ENCODE results near the gene RBP5. TPM values are rescaled to one million over a fixed set of nuclear protein-coding genes. Genes with fewer than 3 reads are reported as not detected.

Gene RBP5
- total RNA-seq, 1 experiment from 2014 or later: 2.7 TPM

DNA sequence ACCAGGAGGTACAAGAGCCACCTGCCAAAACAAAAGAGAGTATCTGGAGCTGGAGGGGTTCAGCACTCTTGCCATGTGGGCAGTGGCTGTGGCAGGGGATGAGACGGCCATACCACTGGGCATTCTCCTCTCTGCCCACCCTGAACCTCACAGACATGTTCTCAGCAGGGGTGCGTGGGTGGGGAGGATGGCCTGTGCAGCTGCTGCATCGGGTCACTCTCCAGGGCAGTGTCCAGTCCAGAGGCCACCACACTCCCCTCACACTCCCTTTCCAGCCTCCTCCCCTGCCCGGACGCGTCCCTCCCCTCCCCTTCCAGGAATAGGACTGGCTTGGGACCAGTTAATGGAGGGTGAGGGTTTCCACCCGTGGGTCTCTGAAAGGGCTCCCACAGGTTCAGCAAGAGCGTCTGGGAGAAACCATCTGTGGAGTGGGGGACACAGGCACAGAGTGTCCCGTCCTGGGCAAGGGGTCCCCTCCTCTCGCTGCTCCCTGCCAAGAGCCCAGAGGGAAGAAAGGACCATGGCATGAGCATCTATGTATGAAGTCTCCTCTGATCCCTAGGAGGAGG, 36.9 kb downstream of the RBP5 start:
- no peak for DNase-seq
- Histone ChIP-seq H3K14ac (ENCODE audit: insufficient read depth, low read length) (no peak overlapping the region), H2BK12ac (ENCODE audit: insufficient read length, low read depth, low read length) (no peak overlapping the region), H3K79me1 (ENCODE audit: insufficient read depth, low read depth, low read length, poor library complexity, severe bottlenecking) (no peaks in the 10 kb centered on the region), H2BK5ac (ENCODE audit: insufficient read length, low read length) (no peak overlapping the region), H4K8ac (replicated peaks; ENCODE audit: insufficient read length, low read depth, low read length) (no peak overlapping the region), H3K27me3 (ENCODE audit: insufficient read depth, low read length) (no peaks in the 10 kb centered on the region; the same call in 1 of the 2 replicates), H3K4ac (ENCODE audit: low read depth, low read length) (no peak overlapping the region), H3K9ac (ENCODE audit: extremely low read depth, insufficient read length, low read length) (no peak overlapping the region), H4K20me1 (ENCODE audit: control insufficient read depth, insufficient read depth, insufficient read length) (no peaks in the 10 kb centered on the region), H3K4me1 (ENCODE audit: insufficient read depth, low read length) (peaks cover 16% of the 10 kb centered on the region; the same call in 1 of the 2 replicates), H4K5ac (ENCODE audit: insufficient read length, low read depth, low read length) (no peak overlapping the region), H2AK5ac (ENCODE audit: insufficient read length, low read length) (no peak overlapping the region), H3K4me2 (ENCODE audit: insufficient read depth, insufficient read length, low read length) (peak overlapping the region; percentile 28), H3K56ac (ENCODE audit: insufficient read length, low read depth, low read length) (no peak overlapping the region), H2BK15ac (ENCODE audit: low read depth, low read length) (no peak overlapping the region), H3K79me2 (ENCODE audit: insufficient read depth, low read length) (no peaks in the 10 kb centered on the region), H2BK20ac (ENCODE audit: low read depth, low read length, poor library complexity, severe bottlenecking) (no peak overlapping the region), H3K18ac (ENCODE audit: insufficient read length, low read depth, low read length) (peak overlapping the region; percentile 8), H3K23me2 (ENCODE audit: insufficient read length, low read depth, low read length, poor library complexity, severe bottlenecking) (peaks cover 4% of the 10 kb centered on the region), H4K91ac (ENCODE audit: insufficient read length, low read depth, low read length) (no peak overlapping the region), H2BK120ac (ENCODE audit: low read depth, low read length, poor library complexity, severe bottlenecking) (no peak overlapping the region), H2AFZ (ENCODE audit: low read length) (no peak overlapping the region), H3T11ph (ENCODE audit: low read length) (no peak overlapping the region), H3K23ac (ENCODE audit: insufficient read length, low read depth, low read length) (no peak overlapping the region), H3K9me3 (ENCODE audit: control insufficient read depth, low read depth, low read length) (no peaks in the 10 kb centered on the region), H3K27ac (ENCODE audit: insufficient read length, low read depth, low read length) (no peak overlapping the region)
- TF ChIP-seq CTCF (conservative IDR thresholded peaks at IDR 0.05): no peak
- H3K36me3 Mint-ChIP-seq (ENCODE audit: insufficient read depth in 1 of 3, low read depth in 3 of 3): peaks cover 4 to 5% (median 5%) of the 10 kb centered on the region in 3 experiments; a peak in 3 of 7 replicates
- WGBS (ENCODE audit: extremely low coverage, insufficient read length, low lambda C conversion rate): no CpG with 5 or more reads among the region's 10 CpGs
- peaks cover 33 to 34% of the 10 kb centered on the region in 2 experiments for H3K4me1 Mint-ChIP-seq
- H3K27ac Mint-ChIP-seq: peak overlapping the region in 1 of 3 experiments; percentile 6; a peak in 2 of 7 replicates
- no peaks in the 10 kb centered on the region for H3K9me3 Mint-ChIP-seq
- peak overlapping the region in 1 of 2 experiments; percentile 62; a peak in 2 of 5 replicates for H3K4me3 Mint-ChIP-seq
- H3K27me3 Mint-ChIP-seq (ENCODE audit: low read depth): peaks cover 10% of the 10 kb centered on the region
